GM21723 (cell line): ENCODE measurements around the gene ZNF865.
"Not testable (repeated sequence)": the region's sequence is repeated elsewhere in the genome, so short reads cannot be mapped to it uniquely, and the experiment has no call there.

ENCODE experiments used
- ATAC-seq: cut with Tn5 transposase; IDR thresholded peaks from one replicate; pipeline ENCODE4 v1.9.1; 2021; ENCODE audit warnings: mild to moderate bottlenecking, moderate library complexity; ENCODE audit not compliant: unreplicated experiment

The ZNF865 gene

DNA sequence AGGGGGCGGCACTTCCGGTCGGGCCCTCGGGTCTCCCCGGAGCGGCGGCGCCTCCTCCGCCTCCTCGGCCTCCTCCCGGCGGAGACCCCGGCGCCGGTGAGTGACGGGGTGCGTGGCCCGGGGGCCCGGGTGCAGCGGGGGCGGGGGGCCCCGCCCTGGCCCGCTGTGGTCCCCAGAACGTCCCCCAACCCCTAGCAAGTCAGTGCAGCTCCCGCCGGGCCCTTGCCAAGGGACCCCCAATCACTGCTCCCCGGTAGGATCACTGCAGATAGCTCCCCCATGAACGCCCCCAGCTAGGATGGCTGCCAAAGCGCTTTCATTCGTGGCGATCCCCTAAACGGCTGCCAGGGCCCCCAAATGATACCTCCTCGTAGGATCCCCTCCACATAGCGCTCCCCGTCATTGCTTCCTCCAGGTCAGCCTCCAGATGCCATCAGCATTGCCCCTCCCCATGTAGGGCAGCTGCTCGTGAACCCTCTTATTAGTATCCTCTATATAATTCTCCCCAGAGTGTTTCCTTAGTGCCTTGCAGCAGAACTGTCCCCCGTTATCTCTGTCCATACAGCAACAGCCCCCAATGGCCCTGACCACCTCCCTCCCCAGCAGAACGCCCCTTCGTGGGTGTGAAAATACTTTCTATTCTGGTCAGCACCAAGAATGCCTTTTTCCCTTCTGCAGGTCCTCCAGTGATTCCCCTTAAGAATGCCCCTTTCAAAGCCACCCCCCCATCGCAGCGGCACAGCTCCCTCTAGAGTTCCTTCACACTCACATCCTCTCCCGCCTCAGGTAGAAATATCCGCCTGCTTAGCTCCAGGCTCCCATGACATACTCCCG, at the start of gene ZNF865:
Gene ZNF865, plus strand, starts transcription at position 11 of the 834 bp plus-strand sequence. CDS start 7,972 bp downstream, outside the sequence.
- peak; percentile 34 for ATAC-seq

DNA sequence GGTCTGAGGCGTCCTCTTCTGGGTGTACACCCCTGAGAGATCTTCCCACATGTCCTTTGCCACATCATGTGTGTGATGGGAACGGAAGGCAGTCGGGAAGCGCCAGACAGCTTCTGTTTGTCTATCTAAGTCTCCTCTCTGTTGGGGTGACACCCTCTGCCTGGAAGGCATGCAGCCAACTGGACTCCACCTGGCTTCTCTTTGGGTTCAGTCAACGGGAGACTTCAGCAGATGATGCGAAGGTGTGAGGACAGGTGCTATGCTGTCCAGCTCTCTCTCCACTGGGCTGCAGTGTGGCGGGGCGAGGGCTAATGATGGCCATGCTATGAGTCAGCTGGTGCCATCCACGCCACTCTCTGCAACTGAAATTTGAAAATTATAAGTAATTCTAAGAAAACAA, 45.8 kb upstream of the ZNF865 start:
- ATAC-seq, result no peak

DNA sequence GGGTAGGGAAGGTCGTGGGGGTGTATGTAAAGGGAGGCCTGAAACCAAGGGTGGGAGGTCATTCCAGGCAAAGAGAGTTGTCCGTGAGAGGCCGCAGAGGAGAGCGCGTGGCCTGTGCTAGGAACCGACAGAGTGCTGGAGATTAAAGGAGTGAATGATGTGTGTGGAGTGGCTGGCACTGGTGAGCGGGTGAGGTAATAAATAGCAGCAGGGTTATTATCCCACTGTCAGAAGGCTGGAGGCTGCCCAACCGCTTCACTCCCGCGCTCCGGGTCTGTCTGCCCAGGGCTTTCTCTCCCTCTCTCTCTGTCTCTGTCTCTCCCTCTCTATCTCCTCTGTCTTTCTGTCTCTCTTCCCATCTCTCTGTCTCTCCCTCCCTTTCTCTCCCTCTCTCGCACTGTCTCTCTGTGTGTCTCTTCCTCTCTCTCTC, 42.2 kb upstream of the ZNF865 start:
- ATAC-seq, result no peak

GRCh38 chr19:55566823-55567222, 38.6 kb upstream of the ZNF865 start:
- ATAC-seq, result no peak

DNA sequence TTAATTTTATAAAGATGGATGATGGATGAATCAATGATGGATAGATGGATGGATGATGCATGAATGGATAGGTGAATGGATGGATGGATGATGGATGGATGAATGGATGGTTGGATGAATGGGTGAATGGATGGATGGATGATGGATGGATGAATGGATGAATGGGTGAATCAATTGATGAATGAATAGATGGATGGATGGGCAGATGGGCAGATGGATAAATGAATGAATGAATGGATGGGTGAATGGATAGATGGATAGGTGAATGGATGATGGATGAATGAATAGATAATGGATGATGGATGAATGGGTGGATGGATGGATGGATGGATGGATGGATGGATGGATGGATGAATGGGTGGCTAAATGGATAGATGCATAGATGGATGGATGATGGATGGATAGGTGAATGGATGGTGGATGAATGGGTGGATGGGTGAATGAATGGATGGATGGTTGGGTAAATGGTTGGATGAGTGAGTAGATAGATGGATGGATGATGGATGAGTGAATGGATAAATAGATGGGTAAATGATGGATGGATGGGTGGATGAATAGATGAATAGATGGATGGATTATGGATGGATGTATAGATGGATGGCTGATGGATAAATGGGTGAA, 37.6 kb upstream of the ZNF865 start:
- no peak for ATAC-seq

GRCh38 chr19:55569477-55569876, 36.0 kb upstream of the ZNF865 start:
- ATAC-seq, result not testable (repeated sequence)

DNA sequence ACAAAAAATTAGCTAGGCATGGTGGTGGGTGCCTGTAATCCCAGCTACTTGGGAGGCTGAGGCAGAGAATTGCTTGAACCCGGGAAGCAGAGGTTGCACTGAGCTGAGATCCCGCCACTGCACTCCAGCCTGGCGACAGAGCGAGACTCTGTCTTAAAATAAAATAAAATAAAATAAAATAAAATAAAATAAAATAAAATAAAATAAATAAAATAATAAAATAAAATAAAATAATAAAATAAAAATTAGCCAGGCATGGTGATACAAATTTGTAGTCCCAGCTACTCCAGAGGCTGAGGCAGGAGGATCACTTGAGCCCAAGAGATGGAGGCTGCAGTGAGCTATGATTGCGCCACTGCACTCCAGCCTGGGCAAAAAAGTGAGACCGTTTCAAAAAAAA, 31.5 kb upstream of the ZNF865 start:
- ATAC-seq, result not testable (repeated sequence)

DNA sequence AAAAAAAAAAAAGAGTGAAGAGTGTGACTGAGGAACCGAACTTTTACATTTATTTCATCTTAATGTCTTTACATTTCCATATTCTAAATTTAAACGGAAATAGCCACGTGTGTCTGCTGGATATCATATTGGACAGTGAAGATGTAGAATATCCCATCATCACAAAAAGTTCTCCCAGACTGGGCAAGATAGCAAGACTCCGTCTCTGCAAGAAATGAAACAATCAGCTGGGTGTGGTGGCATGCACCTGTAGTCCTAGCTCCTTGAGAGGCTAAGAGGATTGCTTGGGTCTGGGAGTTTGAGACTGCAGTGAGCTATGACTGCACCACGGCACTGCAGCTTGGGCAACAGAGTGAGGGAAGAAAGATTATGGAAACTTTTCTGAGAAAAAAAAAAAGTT, 28.7 kb upstream of the ZNF865 start:
- ATAC-seq, result no peak

GRCh38 chr19:55578031-55578760, 27.3 kb upstream of the ZNF865 start:
- ATAC-seq, result no peak

- no peak for ATAC-seq
Measured at GRCh38 chr19:55578761-55579747, 26.4 kb upstream of the ZNF865 start.

GRCh38 chr19:55579766-55580621, 25.5 kb upstream of the ZNF865 start:
- no peak for ATAC-seq

GRCh38 chr19:55580628-55581144, 24.8 kb upstream of the ZNF865 start, which contains the start of gene ZNF579:
Gene ZNF579, minus strand, starts transcription at chr19:55580848. Its CDS starts 1,209 bp downstream, at chr19:55579639.
- ATAC-seq, result peak; percentile 70

GRCh38 chr19:55581145-55581822, 24.2 kb upstream of the ZNF865 start:
- no peak for ATAC-seq

GRCh38 chr19:55581823-55582223, 23.6 kb upstream of the ZNF865 start:
- ATAC-seq, result no peak

- ATAC-seq, result not testable (repeated sequence)
Measured at GRCh38 chr19:55582284-55582683, 23.2 kb upstream of the ZNF865 start.

GRCh38 chr19:55583897-55584296, 21.6 kb upstream of the ZNF865 start:
- ATAC-seq, result not testable (repeated sequence)

- no peak for ATAC-seq
Measured at GRCh38 chr19:55584871-55585270, 20.6 kb upstream of the ZNF865 start.

DNA sequence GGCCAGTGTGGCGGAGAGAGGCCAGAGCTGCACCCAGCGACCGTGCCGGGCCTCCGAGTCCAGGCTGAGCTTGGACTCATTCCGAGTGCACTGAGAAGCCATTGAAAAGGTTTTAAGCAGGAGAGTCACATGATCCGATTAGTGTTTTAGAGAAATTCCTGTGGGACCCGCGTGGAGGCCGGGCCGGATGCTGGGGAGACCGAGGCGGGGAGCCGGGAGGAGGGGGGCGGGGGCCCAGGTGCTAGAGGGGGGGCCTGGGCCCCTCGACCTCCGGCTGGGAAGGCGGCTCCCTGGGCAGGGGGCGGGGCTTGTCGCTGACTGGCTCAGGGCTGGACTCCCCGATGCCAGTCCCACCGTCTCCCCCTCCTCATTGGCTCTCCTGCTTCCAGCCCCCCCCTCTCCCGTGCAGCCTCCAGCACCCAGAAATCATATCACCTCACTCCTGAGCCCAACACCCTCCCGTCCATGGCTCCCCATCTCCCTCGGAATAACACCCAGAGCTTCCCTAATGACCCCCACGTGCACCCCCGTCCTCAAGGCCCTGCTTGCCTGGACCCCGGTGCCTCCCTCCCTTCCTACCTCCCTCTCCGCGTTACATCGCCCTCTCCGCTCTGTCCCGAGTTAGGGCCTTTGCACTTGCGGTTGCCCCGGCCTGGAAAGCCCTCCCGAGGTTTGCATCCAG, 19.6 kb upstream of the ZNF865 start:
- no peak for ATAC-seq
